Measurements from ENCODE around the gene ZFAND3. TPM values are rescaled to one million over a fixed set of nuclear protein-coding genes. Genes with fewer than 3 reads are reported as not detected.

Gene ZFAND3
- total and polyA plus RNA-seq, 12 donors = 21.4 to 163 (median 46.3) TPM

- Histone ChIP-seq H3K9me3 (replicated peaks in 1 of 3) (no peaks in the 10 kb centered on the region), H3K27ac (peak overlapping the region in 1 of 5 donors; percentile 58), H3K4me3 (no peak overlapping the region), H3K36me3 (replicated peaks in 1 of 2) (no peaks in the 10 kb centered on the region), H3K27me3 (no peaks in the 10 kb centered on the region), H3K4me1 (replicated peaks in 1 of 2) (peaks cover 39 to 71% of the 10 kb centered on the region in 2 donors)
- WGBS, 4 donors = 40 to 69% (median 54%) methylated on average over 1 of the region's 1 CpG
- DNase-seq = peak in 2 of 7 donors; percentile 25 to 52
- intact Hi-C loops (cut with DNase I) = no loop called here
- TF ChIP-seq, protein P1, sequence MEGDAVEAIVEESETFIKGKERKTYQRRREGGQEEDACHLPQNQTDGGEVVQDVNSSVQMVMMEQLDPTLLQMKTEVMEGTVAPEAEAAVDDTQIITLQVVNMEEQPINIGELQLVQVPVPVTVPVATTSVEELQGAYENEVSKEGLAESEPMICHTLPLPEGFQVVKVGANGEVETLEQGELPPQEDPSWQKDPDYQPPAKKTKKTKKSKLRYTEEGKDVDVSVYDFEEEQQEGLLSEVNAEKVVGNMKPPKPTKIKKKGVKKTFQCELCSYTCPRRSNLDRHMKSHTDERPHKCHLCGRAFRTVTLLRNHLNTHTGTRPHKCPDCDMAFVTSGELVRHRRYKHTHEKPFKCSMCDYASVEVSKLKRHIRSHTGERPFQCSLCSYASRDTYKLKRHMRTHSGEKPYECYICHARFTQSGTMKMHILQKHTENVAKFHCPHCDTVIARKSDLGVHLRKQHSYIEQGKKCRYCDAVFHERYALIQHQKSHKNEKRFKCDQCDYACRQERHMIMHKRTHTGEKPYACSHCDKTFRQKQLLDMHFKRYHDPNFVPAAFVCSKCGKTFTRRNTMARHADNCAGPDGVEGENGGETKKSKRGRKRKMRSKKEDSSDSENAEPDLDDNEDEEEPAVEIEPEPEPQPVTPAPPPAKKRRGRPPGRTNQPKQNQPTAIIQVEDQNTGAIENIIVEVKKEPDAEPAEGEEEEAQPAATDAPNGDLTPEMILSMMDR (IDR thresholded peaks at IDR 0.05) = no peak
Observed at GRCh38 chr6:37987018-37987417, 167.5 kb downstream of the ZFAND3 start.

GRCh38 chr6:37987559-37987958 lies 168.0 kb downstream of the ZFAND3 start:
- Histone ChIP-seq H3K4me1 (replicated peaks in 1 of 2) (peaks cover 39 to 76% of the 10 kb centered on the region in 2 donors), H3K27ac (peak overlapping the region in 2 of 5 donors; percentile 14 to 58), H3K27me3 (no peaks in the 10 kb centered on the region), H3K36me3 (replicated peaks in 1 of 2) (no peaks in the 10 kb centered on the region), H3K9me3 (replicated peaks in 1 of 3) (no peaks in the 10 kb centered on the region), H3K4me3 (no peak overlapping the region)
- no peak for DNase-seq
- intact Hi-C loops (cut with DNase I) = no loop called here
- TF ChIP-seq, protein P1 (IDR thresholded peaks at IDR 0.05) = no peak
- no peak for TF ChIP-seq POLR2A (IDR thresholded peaks at IDR 0.05)
- WGBS, 4 donors = 79 to 84% (median 79%) methylated on average over 2 of the region's 2 CpGs

- TF ChIP-seq POLR2A (IDR thresholded peaks at IDR 0.05) = no peak
- TF ChIP-seq, protein P1 (IDR thresholded peaks at IDR 0.05) = no peak
- H3K27ac ChIP-seq = peak overlapping the region in 3 of 5 donors; percentile 40 to 69 (median 58)
Observed at GRCh38 chr6:37988127-37988526, 168.6 kb downstream of the ZFAND3 start.

GRCh38 chr6:37988696-37989095 lies 169.2 kb downstream of the ZFAND3 start:
- TF ChIP-seq POLR2A (IDR thresholded peaks at IDR 0.05) = no peak
- no peaks in the 10 kb centered on the region for H3K36me3 ChIP-seq (replicated peaks in 1 of 2)
- peaks cover 39 to 79% of the 10 kb centered on the region in 2 donors for H3K4me1 ChIP-seq (replicated peaks in 1 of 2)
- no peaks in the 10 kb centered on the region for H3K27me3 ChIP-seq
- intact Hi-C loops (cut with DNase I) = no loop called here
- no peak overlapping the region for H3K4me3 ChIP-seq
- H3K27ac ChIP-seq = peak overlapping the region; percentile 19 to 69 (median 40)
- WGBS, 4 donors = 62 to 67% (median 65%) methylated on average over 3 of the region's 3 CpGs
- H3K9me3 ChIP-seq (replicated peaks in 1 of 3) = no peaks in the 10 kb centered on the region
- no peak for DNase-seq

More at GRCh38 chr6:37988127-37988526, 168.6 kb downstream of the ZFAND3 start:
- no peaks in the 10 kb centered on the region for H3K36me3 ChIP-seq (replicated peaks in 1 of 2)
- intact Hi-C loops (cut with DNase I) = no loop called here
- DNase-seq = no peak
- WGBS, 4 donors = 27 to 41% (median 36%) methylated on average over 2 of the region's 2 CpGs
- peaks cover 39 to 78% of the 10 kb centered on the region in 2 donors for H3K4me1 ChIP-seq (replicated peaks in 1 of 2)
- H3K4me3 ChIP-seq = no peak overlapping the region
- H3K9me3 ChIP-seq (replicated peaks in 1 of 3) = no peaks in the 10 kb centered on the region
- no peaks in the 10 kb centered on the region for H3K27me3 ChIP-seq

All from adrenal gland (tissue), 12 donors.